Activated naive CD4-positive, alpha-beta T cell treated with anti-CD3 and anti-CD28 coated beads, Interleukin-2, amount 50 U/mL, for 16 hours (primary cell): ENCODE results near the gene CACNA1A.
A peak's percentile ranks its signal among the peaks of the same experiment; 100 is the strongest.
"Not testable (repeated sequence)": the region's sequence is repeated elsewhere in the genome, so short reads cannot be mapped to it uniquely, and the experiment has no call there.

ENCODE experiments used
- DNase-seq: peaks from one replicate; pipeline ENCODE4 v3.0.0-alpha.2; 2020

CACNA1A gene

GRCh38 chr19:13492128-13492527, 14.2 kb downstream of the CACNA1A start:
- no peak for DNase-seq

- no peak for DNase-seq
Measured at GRCh38 chr19:13487985-13488384, 18.3 kb downstream of the CACNA1A start.

GRCh38 chr19:13484166-13484565, 22.1 kb downstream of the CACNA1A start:
- DNase-seq, result no peak

- no peak for DNase-seq
Measured at GRCh38 chr19:13483215-13483614, 23.1 kb downstream of the CACNA1A start.

GRCh38 chr19:13478576-13478975, 27.7 kb downstream of the CACNA1A start:
- no peak for DNase-seq

- DNase-seq, result no peak
Measured at GRCh38 chr19:13476071-13476470, 30.2 kb downstream of the CACNA1A start.

GRCh38 chr19:13475044-13475443, 31.2 kb downstream of the CACNA1A start:
- no peak for DNase-seq

- no peak for DNase-seq
Measured at GRCh38 chr19:13466697-13467096, 39.6 kb downstream of the CACNA1A start.

- peak; percentile 13 for DNase-seq
Measured at GRCh38 chr19:13463296-13463695, 43.0 kb downstream of the CACNA1A start.

GRCh38 chr19:13461536-13461935, 44.7 kb downstream of the CACNA1A start:
- DNase-seq, result no peak

GRCh38 chr19:13460045-13460444, 46.2 kb downstream of the CACNA1A start:
- no peak for DNase-seq

GRCh38 chr19:13459351-13459750, 46.9 kb downstream of the CACNA1A start:
- DNase-seq, result no peak

GRCh38 chr19:13451434-13451995, 54.8 kb downstream of the CACNA1A start:
- DNase-seq, result no peak

- no peak for DNase-seq
Measured at GRCh38 chr19:13447978-13448377, 58.3 kb downstream of the CACNA1A start.

GRCh38 chr19:13441810-13442512, 64.3 kb downstream of the CACNA1A start:
- DNase-seq, result peak; percentile 33

- DNase-seq, result no peak
Measured at GRCh38 chr19:13437919-13438618, 68.2 kb downstream of the CACNA1A start.

GRCh38 chr19:13436352-13436751, 69.9 kb downstream of the CACNA1A start:
- no peak for DNase-seq

GRCh38 chr19:13430790-13431582, 75.3 kb downstream of the CACNA1A start:
- DNase-seq, result peak; percentile 57

GRCh38 chr19:13429563-13429962, 76.7 kb downstream of the CACNA1A start:
- DNase-seq, result no peak

- DNase-seq, result no peak
Measured at GRCh38 chr19:13428352-13428751, 77.9 kb downstream of the CACNA1A start.

- no peak for DNase-seq
Measured at GRCh38 chr19:13427273-13428051, 78.8 kb downstream of the CACNA1A start.

- not testable (repeated sequence) for DNase-seq
Measured at GRCh38 chr19:13425875-13426274, 80.4 kb downstream of the CACNA1A start.

GRCh38 chr19:13425151-13425550, 81.1 kb downstream of the CACNA1A start:
- DNase-seq, result no peak
